GM18858 (cell line): ENCODE results near the gene OR10G8.
"Not testable (repeated sequence)": the region's sequence is repeated elsewhere in the genome, so short reads cannot be mapped to it uniquely, and the experiment has no call there.

Source experiments
- ATAC-seq: cut with Tn5 transposase; IDR thresholded peaks from one replicate; pipeline ENCODE4 v1.9.1; 2021; ENCODE audit not compliant: unreplicated experiment

The OR10G8 gene

GRCh38 chr11:124026498-124026897, at the start of gene OR10G8:
Gene OR10G8 (plus strand): TSS chr11:124026798. CDS start chr11:124029623, 2,825 bp downstream.
- no peak for ATAC-seq

GRCh38 chr11:123977731-123978347, 48.8 kb upstream of the OR10G8 start, which contains the start of gene OR10S1:
Gene OR10S1 (minus strand): TSS chr11:123977781. CDS start chr11:123977664, 117 bp downstream.
- no peak for ATAC-seq

GRCh38 chr11:123979311-123979710, 47.3 kb upstream of the OR10G8 start:
- no peak for ATAC-seq

- ATAC-seq, result no peak
Measured at GRCh38 chr11:123995119-123995518, 31.5 kb upstream of the OR10G8 start, which contains the start of gene OR10G6. Gene OR10G6 (minus strand): TSS chr11:123995161. CDS start chr11:123995161, 0 bp downstream.

- ATAC-seq, result no peak
Measured at GRCh38 chr11:124012697-124013096, 13.9 kb upstream of the OR10G8 start, which contains the start of gene OR10G4. Gene OR10G4 (plus strand): TSS chr11:124012997. CDS start chr11:124015575, 2,578 bp downstream.

GRCh38 chr11:124015837-124016236, 10.8 kb upstream of the OR10G8 start:
- not testable (repeated sequence) for ATAC-seq

- ATAC-seq, result no peak
Measured at GRCh38 chr11:124036666-124037065, 10.1 kb downstream of the OR10G8 start.

- ATAC-seq, result no peak
Measured at GRCh38 chr11:124039557-124039956, 13.0 kb downstream of the OR10G8 start.

- ATAC-seq, result no peak
Measured at GRCh38 chr11:124041254-124041653, 14.7 kb downstream of the OR10G8 start, which contains the start of gene OR10G7. Gene OR10G7 (minus strand): TSS chr11:124041325. CDS start chr11:124039001, 2,324 bp downstream.

DNA sequence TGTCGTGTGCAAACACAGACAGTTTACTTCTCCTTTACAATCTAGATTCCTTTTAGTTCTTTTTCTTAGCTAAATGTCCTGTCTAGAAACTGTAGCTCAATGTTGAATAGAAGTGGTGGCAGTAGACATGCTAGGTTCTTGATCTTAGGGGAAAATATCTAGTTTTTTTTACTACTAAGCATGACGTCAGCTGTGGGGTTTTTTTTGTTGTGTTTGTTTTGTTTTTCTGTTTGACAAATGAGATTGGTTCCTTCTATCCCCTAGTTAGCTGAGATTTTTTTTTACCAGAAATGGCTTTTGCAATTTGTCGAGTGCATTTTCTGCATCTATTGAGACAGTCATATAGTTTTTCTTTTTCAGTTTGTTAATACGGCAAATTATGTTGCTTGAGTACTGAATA, 16.8 kb downstream of the OR10G8 start:
- ATAC-seq, result no peak

- no peak for ATAC-seq
Measured at GRCh38 chr11:124050748-124051147, 24.1 kb downstream of the OR10G8 start.

- no peak for ATAC-seq
Measured at GRCh38 chr11:124052966-124053365, 26.4 kb downstream of the OR10G8 start.

GRCh38 chr11:124068601-124069110, 42.1 kb downstream of the OR10G8 start:
- no peak for ATAC-seq

- ATAC-seq, result no peak
Measured at GRCh38 chr11:124069429-124070401, 43.1 kb downstream of the OR10G8 start.

- peak; percentile 92 for ATAC-seq
Measured at GRCh38 chr11:124070915-124071622, 44.5 kb downstream of the OR10G8 start.

DNA sequence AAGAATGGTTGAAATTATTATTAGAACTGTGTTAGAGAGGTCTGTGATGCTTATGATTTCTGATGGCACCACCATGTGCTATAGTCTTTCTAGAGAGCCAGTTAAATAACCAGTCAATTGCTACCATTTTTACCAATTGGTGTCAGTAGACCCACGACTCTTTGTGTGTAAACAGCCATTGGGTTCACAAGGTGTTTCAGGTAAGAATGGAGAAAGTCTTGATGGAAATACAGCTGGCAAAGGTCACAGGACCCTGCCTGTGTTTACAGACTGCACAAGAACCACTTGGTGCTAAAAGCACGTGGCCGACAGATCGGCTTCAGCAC, 45.0 kb downstream of the OR10G8 start:
- no peak for ATAC-seq

DNA sequence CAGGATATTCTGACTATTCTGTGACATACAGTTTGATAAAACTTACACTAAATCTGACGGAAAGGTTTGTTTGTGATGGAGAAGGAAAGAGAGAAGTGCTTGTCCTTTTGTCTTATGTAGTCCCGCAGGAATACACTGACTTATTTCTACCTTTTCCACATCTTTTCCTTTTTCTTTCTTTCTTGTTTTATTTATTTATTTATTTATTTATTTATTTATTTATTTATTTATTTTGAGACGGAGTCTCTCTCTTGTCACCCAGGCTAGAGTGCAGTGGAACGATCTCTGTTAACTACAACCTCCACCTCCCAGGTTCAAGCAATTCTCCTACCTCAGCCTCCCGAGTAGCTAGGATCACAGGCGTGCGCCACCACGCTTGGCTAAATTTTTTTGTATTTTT, 45.5 kb downstream of the OR10G8 start:
- ATAC-seq, result no peak

DNA sequence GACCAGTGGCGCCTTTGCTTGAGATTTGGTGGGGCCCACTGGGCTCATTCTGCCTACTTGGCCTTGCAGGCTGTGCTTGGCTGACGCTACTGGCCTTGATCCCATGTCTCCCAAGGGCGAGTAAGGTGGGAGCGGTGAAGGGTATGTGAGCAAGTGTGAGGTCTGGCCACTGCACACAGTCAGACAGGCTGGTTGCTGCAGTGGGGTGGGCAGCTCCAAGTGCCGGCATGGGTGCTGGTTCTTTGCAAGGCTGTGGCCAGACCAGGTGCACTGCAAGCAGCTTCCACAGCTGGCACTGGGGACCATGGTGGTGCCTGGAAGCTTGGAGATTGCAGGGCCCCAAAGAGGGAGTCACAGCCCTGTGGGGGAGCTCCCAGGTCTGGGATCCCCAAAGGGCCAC, 48.0 kb downstream of the OR10G8 start:
- ATAC-seq, result no peak

DNA sequence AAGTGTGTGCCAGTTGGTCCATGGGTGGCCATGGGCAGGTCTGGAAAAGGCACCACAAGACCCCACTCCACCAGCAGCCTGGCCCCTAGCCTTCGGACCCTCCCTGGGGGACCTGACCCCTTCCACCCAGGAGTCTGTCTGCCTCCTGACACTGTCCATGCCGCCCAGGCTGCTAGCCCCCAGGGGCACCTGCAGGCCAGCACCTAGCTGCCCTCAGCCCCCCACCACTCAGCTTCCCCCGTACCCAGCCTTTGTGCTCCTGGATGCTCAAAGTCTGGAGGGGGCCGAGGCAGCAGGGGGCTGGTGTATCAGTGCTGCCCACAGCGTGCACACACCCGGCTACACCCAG, 48.9 kb downstream of the OR10G8 start:
- ATAC-seq, result no peak

DNA sequence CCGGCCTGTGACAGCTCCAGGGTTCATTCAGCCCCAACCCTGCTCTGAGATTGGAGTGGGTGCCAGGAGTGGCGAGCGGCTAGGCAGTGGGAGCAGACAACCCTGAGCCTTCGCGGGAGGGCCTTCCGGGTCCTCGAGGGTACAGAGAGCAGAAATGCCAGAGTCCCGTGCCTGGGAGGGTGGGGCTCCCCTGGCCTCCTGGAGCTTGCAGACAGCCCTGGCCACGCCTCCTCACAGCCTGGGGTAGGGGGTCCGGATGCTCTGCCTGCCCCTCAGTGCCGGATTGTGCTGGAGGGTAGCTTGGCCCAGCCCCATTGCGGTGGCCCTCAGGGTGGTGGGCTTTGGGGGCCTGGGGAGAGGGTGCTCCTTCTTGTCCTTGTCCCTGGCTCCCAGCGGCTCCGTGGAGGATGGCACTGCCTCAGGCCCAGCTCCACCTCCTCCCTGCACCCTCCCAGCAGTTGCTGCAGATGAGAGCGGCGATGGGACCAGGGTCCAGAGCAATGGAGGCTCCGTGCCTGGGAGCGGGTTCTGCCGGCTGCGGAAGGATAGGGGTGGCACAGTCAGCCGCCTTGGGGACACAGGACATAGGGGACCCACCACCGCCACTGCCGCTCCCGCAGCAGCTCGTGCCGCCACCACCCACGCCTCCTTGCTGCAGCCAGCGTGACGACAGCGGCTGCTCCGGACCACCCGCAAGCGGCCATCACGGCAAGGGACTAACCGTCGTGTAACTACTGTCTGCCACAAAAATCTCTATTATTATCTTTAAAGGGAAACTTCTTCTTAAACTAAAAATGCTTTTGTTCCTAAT, 49.4 kb downstream of the OR10G8 start:
- ATAC-seq, result peak; percentile 41
